Central memory CD4-positive, alpha-beta T cell (primary cell): ENCODE measurements around the gene TEKTIP1.
A peak's percentile ranks its signal among the peaks of the same experiment; 100 is the strongest.

ENCODE experiments used
- DNase-seq: peaks from one replicate; pipeline ENCODE4 v3.0.0; 2022

TEKTIP1 gene

DNA sequence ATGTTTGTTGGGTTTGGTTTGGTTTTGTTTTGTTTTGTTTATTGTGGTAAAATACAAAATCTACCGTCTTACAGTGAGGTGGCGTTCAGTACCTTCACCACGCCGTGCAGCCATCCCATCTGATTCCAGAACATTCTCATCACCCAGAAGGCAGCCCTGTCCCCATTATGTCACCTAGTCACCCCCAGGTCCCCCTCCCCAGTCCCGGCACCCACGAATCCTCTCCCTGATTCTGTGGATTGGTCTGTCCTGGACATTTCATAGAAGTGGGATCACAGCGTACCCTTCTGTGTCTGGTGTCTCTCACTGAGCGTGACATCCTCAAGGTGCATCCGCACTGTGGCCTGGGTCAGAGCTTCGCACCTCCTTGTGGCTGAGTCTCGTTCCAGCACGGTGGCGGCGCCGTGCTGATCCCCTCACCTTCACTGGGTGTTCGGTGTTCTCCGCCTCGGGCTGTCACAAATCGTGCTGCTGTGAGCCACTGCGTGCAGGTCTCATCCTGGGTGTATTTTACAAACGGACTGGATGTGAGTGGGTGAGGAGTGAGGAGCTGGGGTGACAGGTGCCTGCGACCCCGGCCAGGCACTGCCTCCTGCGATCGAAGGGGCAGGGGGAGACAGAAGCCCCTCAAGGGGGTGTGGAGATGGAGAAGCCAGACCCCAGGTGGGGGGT, 580 bp upstream of the TEKTIP1 start:
- DNase-seq = no peak

DNA sequence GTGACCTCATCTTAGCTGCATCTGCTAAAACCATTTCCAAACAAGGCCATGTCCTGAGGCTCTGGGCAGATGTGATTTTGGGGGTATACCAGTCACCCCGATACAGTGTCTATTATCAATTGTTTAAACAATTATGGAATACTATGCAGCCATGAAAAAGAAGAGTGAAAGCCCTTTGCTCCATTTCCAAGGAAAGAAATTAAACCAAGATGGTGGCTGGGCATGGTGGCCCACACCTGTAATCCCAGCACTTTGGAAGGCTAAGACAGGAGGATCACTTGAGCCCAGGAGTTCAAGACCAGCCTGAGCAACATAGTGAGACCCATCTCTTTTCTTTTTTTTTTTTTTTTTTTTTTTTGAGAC, 763 bp downstream of the TEKTIP1 start:
- no peak for DNase-seq

DNA sequence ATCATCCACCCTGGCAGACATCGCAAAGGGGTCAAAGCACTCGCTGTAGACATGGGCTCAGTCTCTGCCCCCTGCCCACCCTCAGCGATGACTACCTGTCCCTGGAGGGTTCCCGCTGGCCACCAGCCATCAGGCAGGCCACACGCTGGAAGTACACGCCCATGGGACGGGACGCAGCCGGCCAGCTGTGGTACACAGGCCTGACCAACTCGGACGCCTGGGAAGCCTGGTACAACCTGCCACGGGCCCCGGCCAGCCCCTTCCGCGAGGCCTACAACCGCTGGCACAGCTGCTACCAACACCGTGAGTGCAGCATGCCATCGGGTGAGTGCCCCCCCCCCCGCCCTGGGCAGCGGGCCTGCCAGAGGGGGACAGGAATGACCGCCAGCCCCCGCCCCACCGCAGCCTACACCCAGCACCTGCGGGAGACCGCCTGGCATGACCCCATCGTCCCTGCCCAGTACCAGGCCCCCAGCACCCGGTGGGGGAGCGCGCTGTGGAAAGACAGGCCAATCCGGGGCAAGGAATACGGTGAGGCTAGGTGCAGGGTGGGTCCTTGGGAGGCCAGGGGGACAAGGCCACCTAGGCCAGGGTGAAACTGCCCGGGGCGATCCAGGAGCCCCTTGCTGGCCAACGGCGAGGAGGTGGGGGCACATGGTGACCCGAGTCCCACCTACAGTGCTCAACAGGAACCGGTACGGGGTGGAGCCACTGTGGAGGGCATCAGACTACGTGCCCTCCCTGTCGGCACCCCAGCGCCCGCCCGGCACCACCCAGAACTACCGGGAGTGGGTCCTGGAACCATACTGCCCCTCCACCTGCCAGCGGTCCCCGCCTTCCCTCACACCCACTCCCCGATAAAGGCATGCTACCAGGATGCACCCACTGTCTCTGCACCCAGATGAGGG, 4.4 kb downstream of the TEKTIP1 start:
- no peak for DNase-seq

DNA sequence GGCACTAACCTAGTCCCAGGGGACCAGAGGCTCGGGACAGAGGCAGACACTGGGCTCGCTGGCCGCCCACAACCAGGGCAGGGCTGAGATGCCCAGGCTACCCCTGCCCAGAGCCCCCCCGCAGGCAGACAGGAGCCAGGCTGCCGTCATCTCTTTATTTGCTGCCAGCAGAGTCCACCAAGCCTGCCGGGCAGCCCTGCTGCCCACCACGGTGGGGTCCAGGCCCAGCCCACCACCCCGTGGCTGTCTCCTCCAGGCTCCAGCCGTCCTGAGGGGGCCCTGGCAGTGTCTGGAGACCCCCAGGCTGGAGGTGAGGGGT, 5.0 kb downstream of the TEKTIP1 start:
- no peak for DNase-seq

DNA sequence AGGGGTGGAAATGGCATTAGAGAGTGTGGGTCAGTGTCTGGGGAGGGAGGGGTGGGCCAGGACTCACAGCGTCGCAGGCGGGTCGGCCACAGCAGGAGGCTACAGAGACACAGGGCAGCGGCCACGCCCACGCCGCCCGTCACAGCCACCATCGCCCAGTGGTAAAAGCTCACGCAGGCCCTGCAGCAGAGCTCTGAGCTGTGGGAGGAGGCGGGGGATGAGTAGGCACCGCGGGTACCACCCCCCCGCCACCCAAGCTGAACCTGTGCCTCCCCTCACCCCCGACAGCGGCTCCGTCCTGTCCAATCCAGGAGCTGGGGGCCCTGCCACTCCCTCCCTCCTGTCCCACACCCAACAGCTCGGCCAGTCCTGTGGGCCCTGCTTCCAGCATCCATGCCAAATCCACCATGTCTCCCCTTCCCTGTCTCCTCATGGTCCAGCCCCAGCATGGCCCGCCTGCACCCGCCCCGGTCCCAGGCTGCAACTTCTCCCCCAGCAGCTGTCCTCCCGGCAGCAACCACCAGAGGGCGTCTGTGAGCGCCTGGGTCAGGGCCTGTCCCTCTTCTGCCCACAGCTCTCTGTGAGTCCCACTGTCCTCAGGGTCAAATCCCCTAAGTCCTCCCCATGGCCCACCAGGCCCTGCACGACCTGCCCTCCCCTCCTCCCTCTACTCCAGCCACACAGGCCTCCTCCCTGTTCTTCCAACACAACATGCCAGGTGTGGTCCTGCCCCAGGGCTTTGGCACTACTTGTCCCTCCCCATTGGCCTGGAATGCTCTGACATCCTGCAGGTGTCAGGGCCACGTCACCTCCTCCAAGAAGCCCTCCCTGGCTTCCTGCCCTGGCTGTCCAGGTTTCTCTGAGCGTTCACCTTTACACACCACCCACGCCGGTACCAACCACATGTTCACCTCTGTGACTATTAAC, 6.0 kb downstream of the TEKTIP1 start:
- DNase-seq = peak; percentile 62

DNA sequence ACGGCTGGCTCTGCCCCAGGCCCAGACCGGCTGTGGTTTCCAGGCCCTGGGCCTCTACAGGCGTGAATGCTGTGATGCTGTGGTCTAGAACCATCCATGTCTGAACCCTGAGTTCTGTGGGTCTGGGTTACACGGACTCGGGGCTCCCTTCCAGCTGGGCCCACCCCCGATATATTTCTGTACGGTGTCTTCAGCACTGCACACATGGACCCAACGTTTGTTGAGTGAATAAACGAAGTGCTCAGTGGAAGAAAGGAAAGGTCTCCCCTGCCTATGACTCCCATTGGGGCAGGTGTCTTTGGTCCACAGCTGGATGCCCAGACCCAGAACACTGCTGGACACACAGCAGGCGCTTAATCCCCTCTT, 6.7 kb downstream of the TEKTIP1 start:
- no peak for DNase-seq

DNA sequence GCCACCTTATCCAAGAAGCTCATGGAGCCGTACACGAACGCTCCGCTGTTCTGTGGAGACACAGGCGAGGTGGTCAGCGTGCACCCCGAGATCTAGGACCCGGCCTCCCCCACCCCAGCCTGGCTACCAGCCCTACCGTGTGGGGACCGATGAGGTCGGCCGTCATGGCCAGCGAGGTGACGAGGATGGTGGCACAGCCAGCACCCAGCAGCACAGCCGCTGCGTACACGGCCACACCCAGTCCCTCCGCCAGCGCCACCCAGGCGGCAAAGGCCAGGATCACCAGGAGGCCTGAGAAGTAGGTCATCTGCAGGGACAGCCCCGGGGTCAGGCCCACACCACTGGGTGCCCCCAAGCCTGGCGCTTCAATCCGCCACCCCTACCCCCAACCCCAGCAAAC, 7.1 kb downstream of the TEKTIP1 start:
- no peak for DNase-seq

DNA sequence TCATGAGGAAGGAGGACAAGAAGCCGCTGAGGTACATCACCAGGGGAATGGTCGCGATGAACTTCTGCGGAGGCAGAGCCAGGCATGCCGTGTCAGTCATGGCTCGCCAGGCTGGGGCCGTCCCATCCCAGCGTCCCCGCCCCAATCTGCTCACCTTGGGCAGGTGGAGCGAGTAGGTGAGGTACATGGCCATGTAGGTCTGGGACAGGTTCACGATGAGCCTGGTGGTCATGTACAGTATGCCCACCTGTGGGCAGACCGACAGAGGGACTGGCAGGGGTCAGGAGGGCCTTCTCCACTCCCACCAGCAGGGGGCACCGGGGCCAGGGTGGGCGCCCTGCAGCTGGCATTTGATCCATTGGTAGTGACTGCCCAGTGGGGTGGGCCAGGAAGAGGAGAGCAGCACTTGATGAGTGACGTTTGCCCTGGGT, 8.3 kb downstream of the TEKTIP1 start:
- DNase-seq = no peak

DNA sequence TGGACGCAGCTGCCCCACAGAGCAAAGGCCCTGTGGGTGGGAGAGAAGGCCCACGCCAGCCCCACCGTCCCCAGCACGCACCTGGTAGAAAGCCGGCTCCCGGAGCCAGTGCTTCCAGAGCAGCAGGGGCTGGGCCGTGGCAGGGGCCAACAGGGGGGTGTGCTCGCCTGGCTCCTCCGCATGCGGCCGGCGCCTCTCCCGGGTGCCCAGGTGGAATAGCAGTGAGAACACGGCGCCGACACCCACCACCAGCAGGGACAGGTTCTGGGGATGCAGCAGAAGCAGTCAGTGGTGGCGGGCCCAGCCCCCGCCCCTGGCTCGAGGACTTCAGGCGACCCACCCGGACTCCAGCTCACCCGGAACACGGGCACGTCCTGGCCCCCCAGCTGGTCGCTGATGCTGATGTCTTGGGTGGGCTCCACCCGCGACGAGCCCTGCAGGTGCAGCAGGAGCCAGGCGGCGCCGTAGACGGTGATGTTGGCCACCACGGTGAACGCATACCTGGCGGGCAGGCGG, 8.9 kb downstream of the TEKTIP1 start:
- DNase-seq = no peak

DNA sequence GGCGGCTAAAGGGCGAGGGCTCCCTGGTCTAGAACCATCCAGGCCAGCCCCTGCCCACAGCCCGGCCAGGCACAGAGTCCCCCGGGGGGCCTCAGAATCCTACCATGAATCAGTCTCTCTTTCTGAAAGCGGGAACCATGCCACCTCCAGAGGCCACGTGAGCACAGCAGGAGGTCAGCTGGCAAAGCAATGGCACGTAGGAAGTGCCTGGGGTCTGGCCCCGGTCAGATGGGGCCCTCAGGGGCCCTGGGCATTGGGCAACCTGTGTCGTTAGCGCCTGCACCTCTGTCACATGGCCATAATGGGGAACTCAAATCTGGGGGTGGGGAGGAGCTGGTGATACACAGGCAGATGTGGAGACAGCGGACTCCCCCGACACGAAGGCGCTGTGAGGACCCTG, 9.6 kb downstream of the TEKTIP1 start:
- DNase-seq = no peak

DNA sequence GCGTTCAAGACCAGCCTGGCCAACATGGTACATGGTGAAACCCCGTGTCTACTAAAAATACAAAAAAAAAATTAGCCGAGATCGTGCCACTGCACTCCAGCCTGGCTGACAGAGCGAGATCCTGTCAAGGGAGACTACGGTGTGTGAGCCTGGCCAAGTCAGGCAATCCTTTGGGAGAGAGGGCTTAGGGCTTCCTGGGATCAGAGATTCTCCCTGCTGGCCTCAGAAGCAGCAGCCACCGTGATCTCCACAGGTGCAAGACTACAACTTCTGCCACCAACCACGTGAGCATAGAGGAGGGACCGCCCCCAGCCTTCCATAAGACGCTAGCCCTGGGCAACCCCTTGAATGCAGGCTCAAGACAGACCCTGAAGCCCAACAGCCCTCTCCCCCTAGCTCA, 10.8 kb downstream of the TEKTIP1 start:
- no peak for DNase-seq

DNA sequence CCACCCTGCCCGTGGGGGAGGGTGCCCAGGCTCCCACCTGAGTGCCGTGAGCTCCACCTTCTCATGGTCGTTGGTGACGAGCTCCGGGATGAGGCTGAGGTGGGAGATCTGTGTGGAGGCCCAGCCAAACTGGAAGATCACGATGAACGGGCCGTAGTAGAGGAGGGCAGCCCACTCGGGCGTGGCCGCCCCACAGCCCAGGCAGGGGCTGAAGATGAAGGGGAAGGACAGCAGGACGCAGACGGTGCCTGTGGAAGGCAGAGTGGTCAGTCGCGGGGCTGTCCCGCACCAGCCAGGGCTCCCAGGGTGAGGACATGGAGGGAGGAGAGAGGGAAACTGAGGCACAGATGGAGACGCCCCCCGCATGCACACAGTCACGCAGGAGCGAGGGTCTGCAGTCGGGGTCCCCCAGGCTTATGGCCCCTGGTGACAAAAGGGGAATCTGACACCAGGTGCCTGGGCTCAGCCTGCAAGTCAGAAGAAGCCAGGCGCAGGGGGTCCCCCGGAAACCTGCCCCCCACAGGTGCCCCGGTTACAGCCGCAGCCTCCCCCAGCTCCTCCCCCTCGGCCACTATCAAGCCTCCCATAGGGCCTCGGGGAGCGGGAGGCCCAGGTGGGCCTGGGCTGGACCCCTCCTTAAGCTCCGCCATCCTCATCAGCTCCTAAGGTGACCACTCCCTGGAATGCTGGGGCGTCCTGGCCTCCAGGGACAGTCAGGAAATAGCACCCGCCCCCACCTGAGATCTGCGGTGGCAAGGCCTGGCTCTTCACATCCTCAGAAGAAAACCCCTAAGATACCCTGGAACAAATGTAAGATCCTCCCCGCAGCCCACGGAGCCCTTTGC, 12.2 kb downstream of the TEKTIP1 start:
- no peak for DNase-seq

DNA sequence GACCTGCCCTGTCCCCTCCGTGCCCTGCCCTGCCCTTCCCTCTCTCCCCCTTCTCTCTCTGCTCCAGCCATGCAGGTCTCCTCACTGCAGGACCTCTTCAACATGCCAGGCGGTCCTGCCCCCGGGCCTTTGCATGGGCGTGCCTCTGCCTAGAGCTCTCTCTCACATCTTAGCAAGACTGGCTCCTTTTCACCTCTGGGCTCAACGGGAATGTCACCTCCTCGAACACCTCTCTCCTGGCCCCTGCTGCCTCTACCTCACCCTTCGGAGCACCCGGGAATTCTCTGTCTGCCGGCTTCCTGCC, 12.8 kb downstream of the TEKTIP1 start:
- DNase-seq = no peak

DNA sequence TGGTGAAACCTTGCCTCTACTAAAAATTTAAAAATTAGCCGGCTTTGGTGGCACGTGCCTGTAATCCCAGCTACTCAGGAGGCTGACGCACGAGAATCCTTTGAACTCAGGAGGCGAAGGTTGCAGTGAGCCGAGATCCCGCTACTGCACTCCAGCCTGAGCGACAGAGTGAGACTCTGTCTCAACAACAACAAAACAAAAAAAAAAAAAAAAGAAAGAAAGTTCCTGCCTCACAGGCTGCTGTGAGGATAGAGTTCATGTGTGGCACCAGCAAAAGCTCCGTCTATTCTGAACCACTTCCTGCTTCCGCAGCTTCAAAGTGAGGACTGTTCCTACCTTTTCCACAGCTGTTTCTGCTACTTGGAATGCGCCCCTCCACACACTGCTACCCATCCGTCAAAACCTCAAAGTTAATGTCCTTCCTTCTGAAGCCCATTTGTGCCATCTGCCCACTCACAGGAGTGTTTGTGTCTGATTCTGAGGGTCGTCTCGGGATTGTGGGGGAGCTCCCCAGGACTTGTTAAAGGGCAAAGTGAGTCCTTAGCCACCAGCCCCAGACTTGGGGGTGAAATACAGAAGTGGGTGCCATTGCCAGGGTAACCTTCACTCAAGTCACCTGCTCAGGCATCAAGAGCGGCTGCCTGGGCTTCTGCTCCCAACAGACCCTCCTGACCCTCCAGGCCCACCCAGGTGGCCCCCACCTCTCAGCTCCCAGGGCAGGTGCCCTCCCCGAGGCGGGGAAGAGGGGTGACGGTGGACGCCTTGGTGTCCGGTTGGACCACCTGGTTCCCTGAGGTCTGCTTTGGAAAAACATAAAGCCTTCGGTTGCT, 15.5 kb downstream of the TEKTIP1 start:
- peak; percentile 78 for DNase-seq

DNA sequence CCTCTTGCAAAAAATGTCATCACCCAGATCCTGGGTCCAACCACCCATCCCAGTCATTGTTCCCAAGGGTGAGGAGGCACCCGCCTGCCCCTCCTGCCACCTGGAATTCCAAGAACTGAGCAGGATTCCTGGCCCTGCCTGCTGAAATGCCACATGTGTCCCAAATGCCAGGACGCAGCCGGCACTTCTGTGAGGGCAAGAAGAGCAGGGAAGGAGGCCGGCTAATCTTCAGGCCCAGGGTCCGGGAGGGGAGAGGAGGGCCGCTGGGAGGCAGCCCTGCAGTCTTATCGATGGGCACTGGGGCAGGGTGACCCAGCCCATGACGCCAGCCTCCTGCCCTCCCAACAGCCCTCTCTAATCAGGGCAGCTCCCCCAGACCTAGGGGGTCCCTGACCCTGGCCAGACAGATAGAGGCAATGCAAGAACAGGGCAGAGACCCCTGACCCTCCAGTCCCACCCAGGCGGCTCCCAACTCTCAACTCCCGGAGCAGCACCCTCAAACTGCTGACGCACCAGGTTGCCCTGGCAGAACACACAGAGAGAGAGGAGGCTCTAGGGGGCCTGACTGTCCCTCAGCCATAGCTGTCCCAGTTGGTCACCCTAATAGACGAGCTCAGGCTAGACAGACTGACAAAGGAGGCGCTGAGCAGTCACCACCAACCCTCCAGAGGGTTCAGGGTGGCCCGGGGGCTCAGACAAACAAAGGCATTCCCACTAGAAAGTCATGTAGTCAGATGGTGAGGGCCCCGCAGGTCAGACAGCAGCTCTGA, 16.9 kb downstream of the TEKTIP1 start:
- DNase-seq = no peak

DNA sequence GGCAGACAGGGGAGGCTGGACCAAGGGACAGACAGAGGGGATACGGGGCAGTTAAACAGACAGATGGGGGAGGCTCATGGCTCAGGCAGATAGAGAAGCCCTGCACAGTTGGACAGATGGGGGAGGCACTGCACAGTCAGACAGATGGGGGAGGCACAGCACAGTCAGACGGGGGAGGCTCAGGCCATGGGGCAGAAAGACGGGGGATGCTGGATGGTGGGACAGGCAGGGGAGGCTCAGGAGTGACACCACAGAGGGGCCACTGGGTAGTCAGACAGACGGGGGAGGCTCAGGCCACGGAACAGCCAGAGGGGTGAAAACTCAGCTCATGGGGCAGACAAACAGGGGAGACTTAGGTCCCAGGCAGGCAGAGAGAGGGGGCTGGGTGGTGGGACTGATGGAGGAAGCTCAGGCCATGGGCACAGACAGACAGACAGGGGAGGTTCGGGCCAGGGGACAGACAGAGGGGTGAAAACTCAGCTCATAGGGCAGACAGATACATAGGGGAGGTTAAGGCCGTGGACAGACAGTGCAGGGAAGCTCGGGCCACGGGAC, 17.5 kb downstream of the TEKTIP1 start:
- DNase-seq = no peak

DNA sequence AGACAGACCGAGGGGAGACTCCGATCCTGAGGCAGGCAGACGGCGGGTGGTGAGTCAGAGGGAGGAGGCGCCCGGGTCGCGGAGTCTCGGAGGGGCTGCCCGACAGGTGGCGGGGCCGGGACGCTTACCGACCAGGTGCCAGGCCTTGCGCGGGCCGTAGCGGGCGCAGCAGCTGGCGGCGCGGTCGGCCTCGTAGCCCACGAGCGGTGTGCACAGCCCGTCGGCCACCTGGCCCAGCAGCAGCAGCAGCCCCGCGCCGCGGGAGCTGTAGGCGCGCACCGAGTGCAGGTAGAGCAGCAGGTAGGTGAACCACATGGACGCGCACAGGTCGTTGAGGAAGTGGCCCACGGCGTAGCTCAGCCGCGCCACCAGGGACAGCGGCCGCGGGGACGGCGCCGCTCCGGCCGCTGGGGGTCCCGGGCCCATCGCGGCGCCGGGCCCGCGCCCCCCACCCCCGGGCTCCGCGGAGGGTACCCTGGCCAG, 18.0 kb downstream of the TEKTIP1 start:
- peak; percentile 57 for DNase-seq

DNA sequence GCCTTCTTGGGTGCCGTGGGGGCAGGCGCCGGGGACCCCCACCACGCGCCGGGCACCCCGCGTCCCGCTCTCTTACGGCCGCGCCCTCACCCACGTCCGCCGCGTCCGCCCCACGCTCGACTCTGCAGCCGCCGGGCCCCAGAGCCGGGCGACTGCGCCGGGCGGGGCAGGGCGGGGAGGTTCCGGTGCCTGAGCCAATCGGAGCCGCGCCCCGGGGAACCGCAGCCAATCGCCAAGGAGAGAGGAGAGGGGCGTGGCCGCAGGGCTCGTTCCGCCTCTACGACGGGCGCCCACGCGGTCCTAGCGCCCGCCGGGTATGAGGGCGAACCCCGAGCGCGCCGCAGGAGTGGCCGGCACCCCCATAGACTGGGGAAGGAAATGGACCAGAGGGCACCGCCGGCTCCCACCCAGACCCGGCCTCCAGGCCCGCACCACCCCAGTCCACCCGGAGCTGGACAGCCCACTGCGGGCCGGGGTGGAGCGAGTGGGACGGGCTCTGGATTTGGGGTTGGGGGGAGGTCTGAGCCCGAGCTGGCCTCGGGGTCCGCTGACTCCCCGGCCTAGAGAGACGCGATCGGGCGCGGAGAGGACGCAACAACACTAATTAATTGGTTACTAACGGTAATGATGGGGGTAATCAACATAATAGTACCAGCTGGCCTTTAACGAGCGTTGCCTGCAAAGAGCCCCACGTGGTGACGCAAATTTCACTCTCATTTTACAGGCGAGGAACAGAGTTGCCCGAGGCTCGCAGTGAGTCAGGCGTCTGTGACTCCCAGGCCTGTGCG, 18.7 kb downstream of the TEKTIP1 start, which contains the start of gene MFSD12:
TSS of gene MFSD12 (minus strand) at position 126 of the 788 bp plus-strand sequence. CDS start 183 bp downstream, outside the sequence.
- peak; percentile 91 for DNase-seq
